SU-DHL-6 (cell line): ENCODE results near the gene TUBGCP6.

ENCODE experiments used
- CTCF ChIP-seq: fragments of 200-600 bp; sonication (generic); IDR thresholded peaks from one replicate; pipeline ENCODE4 v1.5.1; 2017; ENCODE audit warnings: antibody characterized with exemption, mild to moderate bottlenecking, low read length, moderate library complexity; ENCODE audit not compliant: insufficient read depth, poor library complexity, severe bottlenecking
- EZH2phosphoT487 ChIP-seq: fragments of 200-600 bp; sonication (generic), shearing (Covaris generic); conservative IDR thresholded peaks from 2 replicates; pipeline ENCODE4 v1.6.1; 2018; ENCODE audit warnings: mild to moderate bottlenecking, antibody characterized with exemption, low read length, moderate library complexity, mixed read lengths

- TF ChIP-seq CTCF (no peak), EZH2phosphoT487 (no peak)
Measured at GRCh38 chr22:50269970-50270665, 25.3 kb upstream of the TUBGCP6 start, which contains the start of gene MAPK11.
